GM12801 (cell line): ENCODE measurements around the gene SLC29A2.

Source experiments
- CTCF ChIP-seq: IDR thresholded peaks from one replicate; pipeline ENCODE4 v1.5.1; 2011; ENCODE audit warnings: control low read depth; ENCODE audit not compliant: insufficient read length; ENCODE audit errors: extremely low read depth

The SLC29A2 gene

DNA sequence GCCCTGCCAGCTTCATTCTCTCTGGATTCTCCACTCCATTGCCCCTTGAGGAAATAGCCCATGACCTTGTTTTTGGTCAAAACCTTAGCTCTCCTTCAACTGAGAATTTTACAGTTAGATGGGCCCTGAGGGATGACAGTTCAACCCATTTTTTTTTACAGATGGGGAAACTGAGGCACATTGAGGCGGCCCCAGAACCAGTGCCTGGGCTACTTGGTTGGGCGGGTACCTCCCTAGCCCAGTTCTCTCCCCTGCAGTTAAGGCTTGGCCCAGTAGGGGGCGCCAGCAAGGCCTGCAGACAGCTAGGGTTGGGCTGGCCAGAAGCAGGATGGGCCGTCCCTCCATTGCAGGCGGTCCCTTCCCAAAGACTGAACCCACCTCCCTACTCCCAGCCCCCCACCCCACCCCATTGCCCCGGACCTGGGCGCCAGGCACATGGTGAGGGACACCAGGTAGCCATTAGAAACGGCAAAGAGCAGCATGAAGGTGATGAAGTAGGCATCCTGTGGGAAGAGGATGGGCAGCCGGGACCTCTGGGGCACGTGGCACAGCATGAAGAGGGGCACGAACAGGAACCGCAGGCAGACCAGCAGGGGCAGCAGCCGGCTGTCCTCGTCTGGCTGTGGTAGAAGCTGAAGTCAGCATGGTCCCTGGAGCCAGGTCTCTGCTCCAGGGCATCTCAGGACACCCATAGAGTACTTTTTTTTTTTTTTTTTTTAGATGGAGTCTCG lies 7.6 kb downstream of the SLC29A2 start:
- TF ChIP-seq CTCF, result no peak

- no peak for TF ChIP-seq CTCF
These were observed 8.4 kb downstream of the SLC29A2 start for GRCh38 chr11:66363187-66363601.

- TF ChIP-seq CTCF, result no peak
These were observed 8.9 kb downstream of the SLC29A2 start for GRCh38 chr11:66362481-66363147.

DNA sequence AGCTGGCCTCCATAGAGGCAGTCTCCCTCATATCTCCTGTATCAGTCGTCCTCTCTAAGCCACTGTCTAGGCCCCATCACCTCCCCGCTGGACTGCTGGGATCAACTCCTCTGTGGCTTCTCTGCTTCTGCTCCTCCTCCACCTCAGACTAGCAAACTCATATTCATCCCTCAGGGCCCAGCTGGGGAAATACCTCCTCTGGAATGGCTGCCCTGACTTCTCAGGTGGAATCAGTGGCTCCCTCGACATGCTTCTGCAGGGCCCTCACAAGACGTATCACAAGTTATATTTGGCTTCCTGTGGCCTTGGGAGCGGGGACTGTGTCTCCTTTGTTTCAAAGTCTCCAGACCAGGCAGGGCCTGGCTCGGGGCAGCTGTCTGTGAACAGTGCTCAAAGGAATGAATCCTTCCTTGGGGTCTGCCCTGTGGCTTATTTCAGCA lies 10.0 kb downstream of the SLC29A2 start:
- no peak for TF ChIP-seq CTCF

GRCh38 chr11:66360406-66361073 lies 11.0 kb downstream of the SLC29A2 start:
- no peak for TF ChIP-seq CTCF

- TF ChIP-seq CTCF, result no peak
These were observed 11.9 kb downstream of the SLC29A2 start for GRCh38 chr11:66359662-66360087.

DNA sequence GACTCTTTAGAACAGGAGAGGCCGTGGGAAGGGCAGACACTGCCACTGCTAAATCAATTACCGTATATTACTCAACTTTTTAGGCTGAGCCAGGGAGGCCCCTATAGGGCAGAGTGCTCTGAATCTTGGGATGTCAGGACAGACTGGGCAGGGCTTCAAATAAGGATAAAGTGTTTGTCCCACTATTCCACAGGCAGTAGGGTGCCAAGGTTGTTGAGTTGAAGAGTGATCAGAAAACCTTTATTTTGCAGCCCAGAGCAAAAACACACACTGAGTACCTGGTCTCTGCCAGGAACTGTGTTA lies 22.5 kb downstream of the SLC29A2 start:
- no peak for TF ChIP-seq CTCF
